ENCODE results near the gene CPOX.
A peak's percentile ranks its signal among the peaks of the same experiment; 100 is the strongest.
"Not testable (repeated sequence)": the region's sequence is repeated elsewhere in the genome, so short reads cannot be mapped to it uniquely, and the experiment has no call there.

Gene CPOX

DNA sequence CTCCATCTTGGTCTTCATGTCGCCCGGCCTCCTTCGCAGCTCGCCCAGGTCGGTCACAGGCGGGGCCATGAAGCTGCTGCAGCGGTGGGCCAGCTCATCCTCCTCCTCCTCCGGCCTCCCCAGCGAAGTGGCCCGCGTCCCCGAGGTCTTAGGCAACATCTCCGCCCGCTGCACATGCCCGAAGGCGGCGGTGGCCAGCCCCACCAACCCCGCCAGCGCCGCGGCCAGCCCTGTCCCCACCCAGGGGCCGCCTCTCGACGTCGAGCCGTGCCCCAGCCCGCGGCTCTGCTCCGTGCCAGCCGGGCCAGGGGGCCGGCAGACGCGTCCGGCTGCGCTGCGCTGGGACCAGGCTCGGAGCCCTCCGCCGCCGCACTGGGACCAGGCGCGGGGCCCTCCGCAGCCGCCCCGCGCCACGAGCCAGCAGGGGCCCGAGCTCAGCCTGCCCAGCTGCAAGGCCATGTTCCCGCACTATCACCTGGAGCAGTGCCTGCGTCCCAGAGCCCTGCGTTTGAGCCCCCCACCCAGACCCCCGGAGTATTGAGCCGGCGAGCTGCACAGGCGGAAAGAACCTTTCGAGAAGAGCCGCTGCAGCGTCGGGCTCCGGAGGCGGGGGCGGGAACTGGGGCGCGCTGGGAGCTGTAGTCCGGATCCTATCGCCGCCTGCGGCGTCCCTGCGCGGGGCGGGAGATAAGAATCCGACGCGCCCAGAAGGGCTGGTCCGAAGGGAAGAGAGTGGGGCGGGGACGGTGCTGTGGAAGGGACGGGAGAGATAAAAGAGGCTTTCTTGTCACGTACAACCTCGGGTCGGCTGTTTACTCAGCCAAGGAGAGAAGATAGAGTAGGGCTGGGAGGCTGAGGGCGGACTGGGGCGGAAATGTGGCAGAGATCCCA is at the start of gene CPOX:
TSS of gene CPOX (minus strand) at position 566 of the 891 bp plus-strand sequence. CDS start at position 459, 107 bp downstream.
- peak; percentile 84 for DNase-seq

DNA sequence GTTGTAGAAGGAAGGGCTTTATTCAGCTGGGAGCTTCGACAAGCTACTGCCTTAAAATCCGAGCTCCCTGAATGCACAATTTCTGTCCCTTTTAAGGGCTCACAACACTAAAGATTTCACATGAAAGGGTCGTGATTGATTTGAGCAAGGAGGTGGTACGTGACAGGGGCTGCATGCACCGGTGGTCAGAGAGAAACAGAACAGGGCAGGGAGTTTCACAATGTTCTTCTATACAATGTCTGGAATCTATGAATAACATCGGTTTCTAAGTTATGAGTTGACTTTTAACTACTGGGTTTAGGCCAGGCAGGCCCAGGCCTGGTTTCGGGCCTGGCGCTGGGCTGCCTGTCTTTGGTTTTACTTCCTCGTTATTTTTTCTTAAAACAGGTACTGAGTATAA is 49.4 kb upstream of the CPOX start:
- DNase-seq, result not testable (repeated sequence)

DNA sequence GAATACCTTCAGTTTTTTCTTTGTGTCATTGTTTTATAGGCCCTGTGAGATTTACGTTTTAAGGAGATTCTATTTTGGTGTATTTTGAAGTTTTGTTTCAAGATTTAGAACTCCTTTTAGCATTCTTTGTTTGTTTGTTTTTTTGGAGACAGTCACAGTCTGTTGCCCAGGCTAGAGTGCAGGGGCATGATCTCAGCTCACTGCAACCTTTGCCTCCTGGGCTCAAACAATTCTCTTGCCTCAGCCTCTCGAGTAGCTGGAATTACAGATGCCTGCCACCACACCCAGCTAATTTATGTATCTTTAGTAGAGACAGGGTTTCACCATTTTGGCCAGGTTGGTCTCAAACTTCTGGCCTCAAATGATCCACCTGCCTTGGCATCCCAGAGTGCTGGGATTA is 48.3 kb upstream of the CPOX start:
- not testable (repeated sequence) for DNase-seq

DNA sequence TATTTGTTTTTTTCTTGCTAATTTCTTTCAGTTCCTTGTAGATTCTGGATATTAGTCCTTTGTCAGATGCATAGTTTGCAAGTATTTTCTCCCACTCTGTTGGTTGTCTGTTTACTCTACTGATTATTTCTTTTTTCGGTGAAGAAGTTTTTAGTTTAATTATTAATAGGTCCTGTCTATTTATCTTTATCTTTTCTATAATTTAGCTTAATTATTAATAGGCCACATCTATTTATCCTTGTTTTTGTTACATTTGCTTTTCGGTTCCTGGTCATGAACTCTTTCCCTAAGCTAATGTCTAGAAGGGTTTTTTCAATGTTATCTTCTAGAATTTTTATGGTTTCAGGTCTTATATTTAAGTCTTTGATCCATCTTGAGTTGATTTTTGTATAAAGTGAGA is 45.1 kb upstream of the CPOX start:
- DNase-seq, result not testable (repeated sequence)

DNA sequence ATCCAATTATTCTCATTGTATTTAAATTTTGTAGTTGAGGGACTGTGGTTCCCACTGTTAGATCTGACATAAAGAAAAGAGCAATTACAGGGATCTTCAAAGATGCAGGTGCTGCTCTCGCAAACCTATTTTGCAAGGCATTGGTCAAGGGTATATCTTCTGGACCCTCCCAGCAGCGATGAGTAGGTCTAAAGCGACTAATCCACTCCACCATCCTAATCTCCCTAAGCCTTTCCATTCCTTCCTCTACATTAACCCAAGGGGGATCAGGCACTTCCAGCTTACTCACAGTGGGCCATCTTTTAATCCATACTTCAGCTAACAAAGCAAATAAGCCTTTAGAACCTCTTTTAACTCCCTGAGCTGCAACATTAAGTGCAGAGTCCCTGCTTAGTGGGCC is 37.0 kb upstream of the CPOX start:
- no peak for DNase-seq

DNA sequence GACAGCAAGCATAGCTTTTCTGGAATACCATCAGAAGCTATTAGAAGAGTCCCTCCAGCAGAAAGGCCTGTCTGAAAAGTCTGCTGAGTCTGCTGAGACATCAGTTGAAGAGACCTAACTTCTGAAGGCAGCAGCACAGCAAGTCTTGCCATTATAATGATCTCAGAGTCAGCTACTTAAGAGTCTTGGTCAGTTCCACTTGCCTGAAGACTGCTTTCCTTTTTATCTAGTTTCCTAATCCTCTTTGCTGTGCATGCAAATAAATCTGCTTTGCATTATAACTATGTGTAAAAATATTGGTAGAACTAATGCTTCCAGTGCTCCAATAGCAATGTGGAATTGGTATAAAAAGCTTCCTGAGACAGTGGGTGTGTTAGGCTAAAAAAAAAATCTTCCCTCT is 34.9 kb upstream of the CPOX start:
- DNase-seq, result no peak

DNA sequence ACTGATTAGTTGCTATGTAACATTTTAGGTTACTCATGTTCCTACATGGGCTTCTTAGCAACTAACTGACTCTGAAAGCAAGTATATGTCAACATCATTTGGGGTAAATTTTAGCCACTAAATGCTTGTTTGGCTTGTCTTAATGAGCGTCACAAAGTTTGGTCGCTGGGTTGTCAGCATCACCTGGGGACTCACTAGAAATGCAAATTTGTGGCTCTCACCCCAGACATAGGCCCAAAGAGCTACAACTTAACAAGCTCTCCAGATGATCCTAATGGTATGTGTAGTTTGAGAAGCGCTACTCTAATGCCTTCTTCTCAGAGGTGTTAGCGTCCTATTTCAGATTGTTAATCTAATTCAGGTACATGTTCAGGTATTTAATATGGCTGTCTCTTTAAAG is 32.7 kb upstream of the CPOX start:
- DNase-seq, result no peak

DNA sequence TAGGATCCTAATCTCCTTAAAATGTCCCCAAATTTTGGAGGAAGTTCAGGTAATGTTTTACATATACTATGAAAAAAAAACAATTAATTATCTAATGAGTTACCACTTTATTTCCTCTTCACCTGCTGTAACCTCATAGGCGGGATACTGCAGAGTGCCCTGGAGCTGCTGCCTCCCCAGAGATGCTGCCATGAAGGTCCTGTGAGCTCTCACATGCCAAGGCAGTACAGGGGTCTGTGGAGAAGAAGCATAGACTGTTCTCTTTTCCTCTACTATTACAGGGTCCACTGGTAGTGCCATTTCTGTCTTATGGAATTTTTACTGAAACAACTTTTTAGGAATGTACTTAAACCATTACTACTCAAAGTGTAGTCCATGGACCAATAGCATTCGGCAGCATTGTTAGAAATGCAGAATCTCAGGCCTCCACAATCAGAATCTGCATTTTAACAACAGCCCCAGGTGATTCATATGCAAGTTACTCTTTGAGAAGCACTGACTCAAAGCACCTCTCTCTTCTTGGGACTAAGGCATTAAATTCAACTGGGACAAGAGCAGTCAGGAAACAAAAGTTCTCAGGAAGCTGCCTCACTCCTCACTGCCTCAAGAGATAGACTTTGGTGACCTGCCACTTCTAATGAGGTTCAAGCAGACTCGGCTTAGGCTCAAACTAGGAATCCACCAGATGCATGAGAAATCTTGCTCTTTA is 30.3 kb upstream of the CPOX start:
- no peak for DNase-seq

DNA sequence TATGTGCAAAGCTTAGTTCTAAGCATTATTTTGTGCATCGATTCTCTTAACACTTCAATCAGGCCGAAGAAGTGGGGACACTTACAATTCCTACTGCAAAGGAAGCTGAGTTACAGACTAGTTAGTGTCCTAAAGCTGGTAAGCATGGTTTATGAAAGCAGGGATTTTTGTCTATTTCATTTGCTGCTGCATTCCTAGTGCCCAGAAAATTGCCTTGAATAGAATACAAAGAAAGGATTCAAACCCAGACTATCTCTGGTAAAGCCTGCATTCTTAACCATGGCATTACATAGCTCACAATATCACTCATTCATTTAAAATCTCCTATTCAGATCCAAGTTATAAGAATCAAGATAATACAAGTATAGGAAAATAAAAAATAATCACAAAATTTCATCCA is 24.4 kb upstream of the CPOX start:
- no peak for DNase-seq

DNA sequence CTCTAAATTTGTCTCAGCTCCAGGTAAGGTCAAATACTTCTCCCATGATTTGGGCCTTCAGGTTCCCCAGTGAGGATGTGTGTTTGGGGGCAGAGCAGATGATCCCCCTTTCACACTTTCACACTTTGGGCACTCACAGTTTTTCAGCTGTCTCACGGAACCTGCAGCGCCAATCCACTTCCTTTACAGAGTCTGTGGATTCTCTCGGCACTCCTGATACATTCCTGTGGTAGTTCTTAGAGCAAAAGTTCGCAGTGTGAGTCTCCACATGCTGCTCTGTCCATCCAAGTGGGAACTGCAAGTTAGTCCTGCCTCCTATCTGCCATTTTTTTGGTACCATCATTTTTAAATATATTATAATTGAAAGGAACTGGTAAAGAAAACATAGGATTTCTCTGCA is 20.2 kb upstream of the CPOX start:
- no peak for DNase-seq

DNA sequence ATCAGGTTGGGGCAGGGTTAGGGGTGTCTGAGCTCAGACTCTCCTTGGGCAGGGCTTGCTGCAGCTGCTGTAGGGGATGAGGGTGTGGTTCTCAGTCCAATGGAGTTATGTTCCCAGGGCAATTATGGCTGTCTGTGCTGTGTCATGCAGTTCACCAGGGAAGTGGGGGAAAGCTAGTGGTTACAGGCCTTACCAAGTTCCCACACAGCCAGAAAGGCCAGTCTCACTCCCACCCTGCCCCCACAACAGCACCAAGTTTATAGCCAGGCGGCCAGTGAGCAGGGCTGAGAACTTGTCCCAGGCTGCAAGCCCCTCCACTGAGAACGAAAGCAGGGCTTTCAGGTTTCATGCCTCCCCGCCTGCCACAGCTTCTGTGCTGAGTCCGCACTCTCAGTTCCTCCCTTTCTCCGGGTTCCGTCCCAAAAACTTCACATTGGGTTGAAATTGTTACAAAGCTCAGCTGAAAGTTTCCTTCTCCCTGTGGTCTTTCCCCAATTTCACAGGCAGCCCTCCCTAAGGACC is 19.6 kb upstream of the CPOX start:
- DNase-seq, result no peak

DNA sequence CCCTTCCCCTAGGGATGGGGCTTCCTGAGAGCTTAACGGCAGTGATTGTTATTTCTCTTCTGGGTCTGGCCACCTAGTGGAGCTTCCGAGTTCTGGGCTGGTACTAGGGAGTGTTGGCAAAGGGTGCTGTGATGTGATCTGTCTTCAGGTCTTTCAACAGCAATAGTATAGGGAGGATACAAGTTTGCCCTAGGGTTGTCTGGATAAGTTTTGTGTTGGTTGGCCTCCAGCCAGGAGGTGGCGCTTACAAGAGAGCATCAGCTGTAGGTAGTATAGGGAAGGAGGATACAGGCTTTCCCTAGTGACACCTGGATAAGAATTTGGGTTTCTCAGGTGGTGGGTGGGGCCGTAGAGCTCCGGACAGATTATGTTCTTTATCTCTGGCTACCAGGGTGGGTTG is 19.2 kb upstream of the CPOX start:
- DNase-seq, result no peak

DNA sequence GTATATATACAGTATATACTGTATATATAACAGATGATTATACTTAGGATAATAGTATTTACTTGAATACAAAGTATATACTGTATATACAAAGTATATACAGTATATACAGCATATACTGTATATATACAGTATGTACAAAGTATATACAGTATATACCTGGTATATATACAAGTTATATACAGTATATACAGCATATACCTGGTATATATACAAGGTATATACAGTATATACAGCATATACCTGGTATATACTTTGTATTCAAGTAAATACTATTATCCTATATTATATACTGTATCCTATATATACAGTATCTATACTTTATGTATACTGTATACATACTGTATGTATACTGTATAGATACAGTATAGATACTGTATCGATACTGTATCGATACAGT is 14.6 kb upstream of the CPOX start:
- DNase-seq, result no peak

DNA sequence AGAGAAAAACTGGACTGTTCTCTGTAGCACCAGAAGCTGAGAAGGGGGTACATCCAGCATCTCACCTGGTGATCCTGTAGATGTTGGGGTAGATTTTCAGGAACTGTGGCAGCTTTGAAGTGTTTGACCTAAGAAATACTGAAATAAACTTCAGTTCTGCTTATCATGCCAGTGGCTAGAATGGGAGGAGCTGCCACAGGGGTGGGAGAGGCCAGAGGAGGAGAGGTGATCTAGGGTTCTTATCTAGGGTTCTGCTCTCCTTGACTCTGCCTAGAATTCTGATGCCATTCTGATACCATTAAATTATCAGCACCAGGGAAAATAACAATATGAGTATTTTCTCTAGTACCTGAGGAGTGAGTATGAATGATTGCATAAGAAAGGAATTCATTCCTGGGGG is 10.2 kb upstream of the CPOX start:
- DNase-seq, result no peak

DNA sequence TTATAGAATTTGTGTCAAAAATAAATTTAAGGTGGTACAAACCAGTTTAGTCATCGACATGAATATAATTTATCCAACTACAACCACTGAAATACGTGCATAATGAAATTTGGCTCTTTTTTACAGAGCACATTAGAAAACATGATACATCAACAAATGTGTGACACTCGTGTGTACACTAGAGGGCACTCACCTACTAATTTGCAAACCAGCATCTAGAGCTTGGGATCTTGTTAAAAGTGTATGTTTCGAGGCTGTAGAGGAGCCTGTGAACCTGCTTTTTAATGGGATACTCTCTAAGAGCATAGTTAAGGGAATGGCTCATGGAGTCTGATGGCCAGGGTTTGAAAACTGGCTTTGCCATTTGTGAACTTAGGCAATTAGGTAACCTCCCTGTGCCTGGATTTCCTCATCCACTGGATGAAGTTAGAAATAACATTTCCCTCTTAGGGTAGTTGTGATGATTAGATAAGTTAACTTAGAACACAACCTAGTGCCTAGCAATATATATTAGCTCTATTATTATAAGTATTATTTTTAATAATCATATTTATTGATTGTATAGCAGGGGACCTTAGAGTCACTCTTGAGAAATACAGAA is 8.8 kb upstream of the CPOX start:
- no peak for DNase-seq

DNA sequence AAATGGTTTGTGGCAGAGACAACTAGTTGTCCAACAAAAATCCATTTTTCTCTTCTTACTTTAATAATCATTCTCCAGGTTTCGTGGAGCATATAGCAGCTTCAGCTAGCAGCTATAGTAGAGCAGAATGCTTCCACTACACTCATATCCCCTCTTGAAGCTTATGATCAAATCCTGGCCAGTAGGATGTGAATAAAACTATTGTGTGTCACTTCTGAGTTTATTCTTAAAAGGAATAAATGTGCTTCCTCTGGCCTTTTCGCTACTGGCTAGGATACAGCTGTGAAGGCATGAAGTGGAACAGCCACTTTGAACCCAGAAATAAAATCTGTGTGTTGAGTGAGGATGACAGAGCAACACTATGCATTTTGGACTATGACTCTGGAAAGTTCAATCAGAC is 7.8 kb upstream of the CPOX start:
- no peak for DNase-seq

DNA sequence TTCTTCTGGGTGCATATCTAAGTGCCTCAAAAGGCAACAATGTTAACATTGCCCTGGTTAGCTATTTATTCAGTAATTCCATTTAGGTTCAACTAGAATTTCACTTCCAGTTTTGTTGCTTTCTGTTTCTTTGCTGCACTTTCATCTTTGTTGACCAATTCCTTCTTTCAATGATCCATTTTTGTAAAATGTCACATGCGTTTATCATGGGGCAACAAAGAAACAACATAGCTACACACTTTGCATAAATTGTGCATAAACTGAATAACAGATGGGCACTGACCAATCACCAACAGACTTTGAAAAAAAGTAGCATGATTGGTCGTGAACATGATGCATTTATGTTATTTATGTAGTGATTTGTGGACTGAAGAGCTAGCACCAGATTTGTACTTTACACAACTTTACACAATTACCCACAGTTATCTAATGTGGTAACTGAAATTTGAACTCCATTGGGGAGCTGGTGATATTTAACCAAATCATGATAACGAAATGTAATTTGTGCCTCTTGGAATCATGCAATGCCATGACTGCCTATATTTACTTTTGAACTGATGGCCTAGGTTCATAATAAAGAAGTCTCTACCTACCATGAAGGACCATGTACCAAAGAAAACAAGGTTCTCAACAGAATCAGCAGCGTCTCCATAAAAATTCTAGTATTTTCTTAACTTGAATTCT is 7.1 kb upstream of the CPOX start:
- DNase-seq, result no peak

DNA sequence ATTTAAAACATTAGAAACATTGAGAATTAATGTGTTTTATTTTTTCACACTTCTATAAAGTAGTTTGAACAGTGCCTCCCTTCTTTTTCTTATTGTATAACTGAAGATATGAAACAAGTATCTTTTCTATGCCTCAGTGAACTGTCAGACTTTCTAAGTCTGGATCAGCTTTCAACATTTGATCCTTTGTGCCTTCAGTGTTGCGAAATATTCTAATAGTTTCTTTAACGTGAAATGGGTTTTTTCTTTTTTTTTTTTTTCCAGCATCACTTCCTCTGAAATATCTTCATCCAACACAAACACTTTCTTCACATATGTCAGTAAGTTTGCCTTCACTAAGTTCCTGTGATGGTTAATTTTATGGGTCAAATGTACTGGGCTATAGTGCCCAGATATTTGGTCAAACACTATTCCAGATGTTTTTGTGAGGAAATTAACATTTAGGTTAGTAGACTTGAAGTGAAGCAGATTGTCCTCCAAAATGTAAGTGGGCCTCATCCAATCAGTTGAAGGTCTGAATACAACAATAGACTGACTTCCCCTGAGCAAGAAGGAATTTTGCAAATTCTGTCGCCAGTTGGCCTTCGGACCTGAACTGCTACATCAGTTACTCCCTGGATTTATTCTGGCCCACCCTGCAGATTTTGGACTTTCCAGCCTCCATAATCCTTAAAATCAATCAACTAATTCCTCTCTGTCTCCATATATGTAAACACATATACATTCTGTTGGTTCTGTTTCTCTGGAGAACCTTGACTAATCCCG is 6.4 kb upstream of the CPOX start:
- DNase-seq, result no peak

DNA sequence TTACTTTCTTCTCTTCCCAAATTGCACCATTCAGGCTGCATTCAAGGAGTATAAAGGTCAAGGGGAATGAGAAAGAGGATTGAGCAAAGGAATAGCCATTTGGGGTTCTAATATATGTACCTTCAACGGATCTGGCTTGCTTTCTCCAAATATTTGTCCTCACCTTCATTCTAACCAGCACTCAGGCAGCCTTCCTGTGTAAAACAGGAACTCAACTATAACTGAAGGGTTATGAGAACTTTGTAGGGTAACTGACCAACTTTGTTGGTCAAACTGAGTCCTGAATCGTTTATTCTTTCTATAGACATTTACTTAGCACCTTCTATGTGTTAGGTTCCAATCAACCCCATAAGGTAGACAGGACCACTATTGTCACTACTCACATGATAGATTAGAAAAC is 5.1 kb upstream of the CPOX start:
- no peak for DNase-seq

DNA sequence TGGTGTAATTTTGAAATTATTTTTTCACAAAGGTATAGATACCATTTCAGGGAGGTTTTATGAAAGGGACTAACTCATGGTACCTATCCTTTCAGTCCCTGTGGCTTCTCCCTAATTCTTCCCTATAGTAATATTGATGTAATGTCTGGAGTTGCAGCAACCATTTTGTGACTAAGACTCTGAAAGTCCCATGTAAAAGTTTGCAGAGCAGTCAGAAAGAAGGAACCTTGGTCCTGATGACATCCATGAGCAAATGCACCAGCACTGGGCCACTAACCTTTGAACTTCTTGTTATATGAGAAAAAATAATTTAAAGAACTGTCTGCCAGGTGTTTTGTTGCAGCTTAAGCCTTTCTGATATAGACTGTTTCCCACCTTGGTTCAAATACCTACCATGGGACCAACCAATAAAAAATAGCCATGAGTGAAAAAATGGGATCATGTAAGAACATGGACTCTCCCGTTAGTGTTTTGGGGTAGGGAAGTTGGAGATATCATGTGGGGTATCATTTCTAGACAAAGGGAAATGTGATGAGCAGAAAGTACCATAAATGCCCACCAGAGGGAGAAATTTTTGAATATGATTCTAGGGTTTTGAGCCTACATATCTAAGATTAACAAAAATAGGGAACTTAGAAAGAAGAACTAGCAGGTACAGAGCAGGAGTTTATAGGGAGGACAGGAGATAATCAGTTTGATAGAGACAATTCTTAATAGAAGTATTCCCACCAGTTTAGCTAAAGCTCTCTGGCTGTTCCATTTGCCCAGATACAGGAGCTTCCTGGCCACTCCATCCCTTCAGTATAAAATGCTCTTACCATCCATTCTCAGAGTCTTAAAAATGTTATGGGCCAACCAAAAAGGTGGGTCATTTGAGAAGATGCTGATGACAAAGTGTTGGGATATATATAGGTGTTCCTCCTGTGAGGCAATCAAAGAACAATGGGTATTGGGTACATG is 3.4 kb upstream of the CPOX start:
- no peak for DNase-seq

DNA sequence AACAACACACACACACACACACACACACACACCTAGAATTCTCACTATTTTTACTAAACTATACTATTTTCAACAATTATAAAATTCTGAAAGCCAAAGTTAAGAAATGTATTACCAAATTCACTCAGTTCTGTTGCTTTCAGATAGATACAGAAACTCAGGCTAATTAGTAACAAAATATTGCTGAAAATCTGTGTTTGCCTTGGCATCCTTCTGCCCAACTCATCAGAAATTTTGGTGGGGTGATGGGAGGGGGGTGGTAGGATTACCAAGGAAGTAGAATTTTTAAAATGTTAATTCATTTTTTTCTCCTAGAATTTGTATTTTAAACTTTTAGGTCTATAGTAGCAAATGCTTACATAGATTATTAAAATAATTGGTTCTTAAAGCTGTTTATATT is 2.7 kb upstream of the CPOX start:
- DNase-seq, result no peak
